HFFc6 (cell line): ENCODE data around the gene CMTM4. TPM values are rescaled to one million over a fixed set of nuclear protein-coding genes. Genes with fewer than 3 reads are reported as not detected.
A peak's percentile ranks its signal among the peaks of the same experiment; 100 is the strongest.

Experiments used
- DNase-seq: peaks from one replicate; pipeline ENCODE4 v3.0.0-alpha.2; 2018
- H3K27ac Mint-ChIP-seq: 2 replicates; pipeline ENCODE4 v1.8.0; 2020; ENCODE audit warnings: mild to moderate bottlenecking, mixed read lengths
- H3K27me3 Mint-ChIP-seq: 2 replicates; pipeline ENCODE4 v1.8.0; 2021; ENCODE audit warnings: mild to moderate bottlenecking, moderate library complexity, mixed read lengths; ENCODE audit not compliant: insufficient read depth
- H3K36me3 Mint-ChIP-seq: 2 replicates; pipeline ENCODE4 v1.8.0; 2021; ENCODE audit warnings: low read depth, mixed read lengths
- H3K4me1 Mint-ChIP-seq: 2 replicates; pipeline ENCODE4 v1.8.0; 2020; ENCODE audit warnings: low read depth, mixed read lengths
- H3K4me3 Mint-ChIP-seq: 2 replicates; pipeline ENCODE4 v1.8.0; 2020; ENCODE audit warnings: mild to moderate bottlenecking, moderate library complexity, mixed read lengths
- H3K9me3 Mint-ChIP-seq: 2 replicates; pipeline ENCODE4 v1.8.0; 2020; ENCODE audit warnings: mild to moderate bottlenecking, mixed read lengths
- CTCF ChIP-seq: fragments of 200-600 bp; sonication (generic); IDR thresholded peaks from 2 replicates; pipeline ENCODE4 v1.5.0; 2021; ENCODE audit warnings: antibody characterized with exemption, mild to moderate bottlenecking
- total RNA-seq, 6 experiments: library from RNA; stranded (reverse); fragmentation: NEBNext Ultra II Directional; extraction: Animal tissue kit (Norgen Biotek cat#: 25700); gene quantifications; 2 replicates in 1 of 6; 3 replicates in 5 of 6; pipeline ENCODE4 v1.2.3, GENCODE V29; 2021

The CMTM4 gene
- total RNA-seq, 6 experiments from 2014 or later = 14.2 to 22.0 (median 18.8) TPM

GRCh38 chr16:66658143-66658859 lies 38.2 kb downstream of the CMTM4 start:
- H3K4me1 Mint-ChIP-seq = peaks cover 60% of the 10 kb centered on the region
- no peaks in the 10 kb centered on the region for H3K9me3 Mint-ChIP-seq
- no peaks in the 10 kb centered on the region for H3K36me3 Mint-ChIP-seq
- TF ChIP-seq CTCF = no peak; the same call in 1 of the 2 replicates
- no peaks in the 10 kb centered on the region; the same call in none of the 2 replicates for H3K27me3 Mint-ChIP-seq
- H3K4me3 Mint-ChIP-seq = no peak overlapping the region
- H3K27ac Mint-ChIP-seq = no peak overlapping the region
- DNase-seq = no peak

- no peak for TF ChIP-seq CTCF
- Mint-ChIP-seq H3K4me3 (no peak overlapping the region), H3K36me3 (no peaks in the 10 kb centered on the region), H3K27me3 (no peaks in the 10 kb centered on the region; the same call in 1 of the 2 replicates), H3K27ac (no peak overlapping the region), H3K4me1 (peaks cover 49% of the 10 kb centered on the region), H3K9me3 (no peaks in the 10 kb centered on the region)
- peak; percentile 18 for DNase-seq
Measured at GRCh38 chr16:66656547-66656946, 40.0 kb downstream of the CMTM4 start.

DNA sequence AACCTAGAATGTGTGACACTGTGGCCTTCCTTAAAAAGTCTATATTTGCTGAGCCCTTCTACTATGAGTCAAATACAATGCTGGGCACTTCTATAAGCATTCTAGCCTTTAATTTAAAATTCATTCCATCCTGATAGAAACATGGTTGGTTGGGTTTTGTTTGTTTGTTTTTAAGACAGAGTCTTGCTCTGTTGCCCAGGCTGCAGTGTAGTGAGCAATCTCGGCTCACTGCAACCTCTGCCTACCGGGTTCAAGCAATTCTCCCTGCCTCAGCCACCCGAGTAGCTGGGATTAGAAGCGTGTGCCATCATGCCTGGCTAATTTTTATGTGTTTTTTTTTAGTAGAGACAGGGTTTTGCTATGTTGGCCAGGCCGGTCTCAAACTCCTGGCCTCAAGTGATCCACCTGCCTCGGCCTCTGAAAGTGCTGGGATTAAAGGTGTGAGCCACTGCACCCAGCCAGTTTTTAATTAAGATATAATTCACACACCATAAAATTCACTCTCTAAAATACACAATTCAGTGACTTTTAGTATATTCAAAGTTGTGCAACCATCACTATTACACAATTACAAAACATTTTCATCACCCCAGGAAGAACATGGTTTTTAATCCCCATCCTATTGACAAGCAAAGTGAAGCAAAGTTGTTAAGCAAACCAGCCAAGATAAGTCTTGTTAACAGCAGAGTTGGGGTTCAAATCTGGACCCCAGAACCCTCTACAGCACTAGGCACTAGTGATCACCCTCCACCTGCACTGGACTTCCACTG lies 42.8 kb downstream of the CMTM4 start:
- Mint-ChIP-seq H3K27me3 (no peaks in the 10 kb centered on the region), H3K4me1 (peaks cover 33% of the 10 kb centered on the region), H3K27ac (no peak overlapping the region), H3K4me3 (no peak overlapping the region), H3K9me3 (no peaks in the 10 kb centered on the region), H3K36me3 (no peaks in the 10 kb centered on the region)
- DNase-seq = no peak
- TF ChIP-seq CTCF = no peak

GRCh38 chr16:66652661-66653360 lies 43.7 kb downstream of the CMTM4 start:
- no peak overlapping the region for H3K27ac Mint-ChIP-seq
- H3K27me3 Mint-ChIP-seq = no peaks in the 10 kb centered on the region
- DNase-seq = no peak
- no peaks in the 10 kb centered on the region for H3K9me3 Mint-ChIP-seq
- no peaks in the 10 kb centered on the region for H3K36me3 Mint-ChIP-seq
- H3K4me3 Mint-ChIP-seq = no peak overlapping the region
- TF ChIP-seq CTCF = no peak
- H3K4me1 Mint-ChIP-seq = peaks cover 28% of the 10 kb centered on the region

DNA sequence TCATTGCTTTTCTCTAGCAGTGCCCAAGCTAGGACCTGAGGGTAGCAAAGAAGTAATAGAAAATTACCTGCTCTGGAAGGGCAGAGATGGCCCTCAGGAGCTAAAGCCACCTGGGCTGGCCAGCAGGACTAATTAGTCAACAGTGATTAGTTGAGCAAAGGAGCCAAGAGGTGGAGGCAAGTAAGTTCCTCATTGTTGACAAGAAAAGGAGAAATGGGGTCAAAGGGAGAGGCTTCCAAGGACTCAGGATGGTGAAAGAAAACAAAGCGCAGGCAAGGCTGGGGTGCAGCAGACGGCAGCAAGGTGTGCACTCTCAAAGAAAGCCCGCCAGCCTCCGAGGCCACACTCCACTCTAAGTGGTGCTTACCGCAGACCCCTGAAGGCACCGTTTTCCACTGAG lies 44.6 kb downstream of the CMTM4 start:
- no peaks in the 10 kb centered on the region for H3K27me3 Mint-ChIP-seq
- H3K27ac Mint-ChIP-seq = no peak overlapping the region
- H3K4me1 Mint-ChIP-seq = peaks cover 27% of the 10 kb centered on the region
- DNase-seq = no peak
- no peak for TF ChIP-seq CTCF
- H3K9me3 Mint-ChIP-seq = no peaks in the 10 kb centered on the region
- no peak overlapping the region for H3K4me3 Mint-ChIP-seq
- no peaks in the 10 kb centered on the region for H3K36me3 Mint-ChIP-seq
